Cardiac fibroblast (primary cell): ENCODE data around the gene GPR173.

Experiments used
- DNase-seq, 2 donors: peaks; one replicate each; pipeline versions ENCODE4 v3.0.0 to v3.0.0-alpha.2; 2010; ENCODE audit warnings: low read depth in 2 of 2
- H3K4me3 ChIP-seq, 2 donors: replicated peaks in 1 of 2; 1 replicate in 1 of 2; 2 replicates in 1 of 2; pipeline ENCODE4 v1.5.1; 2011; ENCODE audit warnings: low read depth in 2 of 2, low read length in 2 of 2, mild to moderate bottlenecking in 2 of 2, moderate library complexity in 1 of 2
- CTCF ChIP-seq: IDR thresholded peaks from one replicate; pipeline ENCODE4 v1.5.1; 2011; ENCODE audit warnings: low read depth, mild to moderate bottlenecking, low read length, inconsistent platforms

GPR173 gene

GRCh38 chrX:53036149-53036548 lies 12.4 kb upstream of the GPR173 start:
- no peak overlapping the region for H3K4me3 ChIP-seq
- DNase-seq = no peak
- no peak for TF ChIP-seq CTCF

- no peak for TF ChIP-seq CTCF
- no peak for DNase-seq
- H3K4me3 ChIP-seq = no peak overlapping the region
These were observed 9.4 kb upstream of the GPR173 start for GRCh38 chrX:53039236-53039635.

- no peak for TF ChIP-seq CTCF
- DNase-seq = no peak
These were observed 3.6 kb upstream of the GPR173 start for GRCh38 chrX:53044995-53045394.

GRCh38 chrX:53047228-53047627 lies 1.4 kb upstream of the GPR173 start:
- TF ChIP-seq CTCF = peak; percentile 26
- no peak overlapping the region for H3K4me3 ChIP-seq
- DNase-seq = peak; percentile 15 to 16

More at GRCh38 chrX:53044995-53045394, 3.6 kb upstream of the GPR173 start:
- no peak overlapping the region for H3K4me3 ChIP-seq

GRCh38 chrX:53049127-53049517 lies 533 bp downstream of the GPR173 start:
- DNase-seq = no peak
- no peak for TF ChIP-seq CTCF

GRCh38 chrX:53050841-53051240 lies 2.3 kb downstream of the GPR173 start:
- DNase-seq = peak in 1 of 2 donors; percentile 17
- no peak overlapping the region for H3K4me3 ChIP-seq
- TF ChIP-seq CTCF = no peak

More at GRCh38 chrX:53049127-53049517, 533 bp downstream of the GPR173 start:
- peak overlapping the region; percentile 65 to 66 for H3K4me3 ChIP-seq

GRCh38 chrX:53055244-53055849 lies 6.8 kb downstream of the GPR173 start:
- no peak overlapping the region for H3K4me3 ChIP-seq
- no peak for DNase-seq
- TF ChIP-seq CTCF = no peak
